Smooth muscle cell (in vitro differentiated cells): ENCODE results near the gene CDC7. TPM values are rescaled to one million over a fixed set of nuclear protein-coding genes. Genes with fewer than 3 reads are reported as not detected.
"Not testable (repeated sequence)": the region's sequence is repeated elsewhere in the genome, so short reads cannot be mapped to it uniquely, and the experiment has no call there.

Source experiments
- DNase-seq: peaks from one replicate; lab custom pipeline; 2025; ENCODE audit not compliant: unreplicated experiment; lab: John Stamatoyannopoulos, UW
- H2AFZ ChIP-seq: fragments of 200-600 bp; sonication (generic); 2 replicates; pipeline ENCODE4 v1.6.0; 2016; ENCODE audit warnings: antibody characterized with exemption, low read depth, mild to moderate bottlenecking
- H3F3A ChIP-seq: fragments of 200-600 bp; sonication (generic); 2 replicates; pipeline ENCODE4 v1.6.0; 2017; ENCODE audit warnings: antibody characterized with exemption, low read depth
- H3K27ac ChIP-seq: fragments of 200-600 bp; sonication (generic); 2 replicates; pipeline ENCODE4 v1.5.1; 2016; ENCODE audit warnings: low read depth, mild to moderate bottlenecking
- H3K27me3 ChIP-seq: fragments of 200-600 bp; sonication (generic); 2 replicates; pipeline ENCODE4 v1.6.1; 2016; ENCODE audit warnings: low read depth, mild to moderate bottlenecking
- H3K36me3 ChIP-seq: fragments of 200-600 bp; sonication (generic); 2 replicates; pipeline ENCODE4 v1.5.1; 2016; ENCODE audit warnings: low read depth
- H3K4me1 ChIP-seq: fragments of 200-600 bp; sonication (generic); 2 replicates; pipeline ENCODE4 v1.5.1; 2016; ENCODE audit warnings: low read depth
- H3K4me2 ChIP-seq: fragments of 200-600 bp; sonication (generic); 2 replicates; pipeline ENCODE4 v1.6.0; 2016; ENCODE audit warnings: mild to moderate bottlenecking
- H3K4me3 ChIP-seq: fragments of 200-600 bp; sonication (generic); 2 replicates; pipeline ENCODE4 v1.5.1; 2016; ENCODE audit warnings: mild to moderate bottlenecking
- H3K79me2 ChIP-seq: fragments of 200-600 bp; sonication (generic); 2 replicates; pipeline ENCODE4 v1.6.0; 2016; ENCODE audit warnings: low read depth, mild to moderate bottlenecking
- H3K9ac ChIP-seq: fragments of 200-600 bp; sonication (generic); 2 replicates; pipeline ENCODE4 v1.6.0; 2016; ENCODE audit warnings: low read depth
- H3K9me3 ChIP-seq: fragments of 200-600 bp; sonication (generic); replicated peaks from 2 replicates; pipeline ENCODE4 v1.5.1; 2016; ENCODE audit warnings: low read depth
- H4K20me1 ChIP-seq: fragments of 200-600 bp; sonication (generic); 2 replicates; pipeline ENCODE4 v1.6.0; 2016; ENCODE audit warnings: low read depth
- WGBS: methylation state at CpG from one replicate; pipeline ENCODE4 v1.1.7; 2016; ENCODE audit warnings: low lambda C conversion rate; 5-methylcytosine and 5-hydroxymethylcytosine counted together
- polyA plus RNA-seq: library from polyadenylated mRNA; unstranded; fragments of >200 nt; fragmentation: Nextera tagmentation; extraction: Ambion mirVana; gene quantifications from 2 replicates; pipeline ENCODE4 v1.2.1, GENCODE V29; 2016
- total RNA-seq: library from RNA; depleted of rRNA; stranded (reverse); fragments of >200 nt; gene quantifications from 2 replicates; pipeline ENCODE4 v1.2.3, GENCODE V29; 2014
- TF ChIP-seq, protein P1 (sequence below): fragments of 200-600 bp; sonication (generic); IDR thresholded peaks from 2 replicates; pipeline ENCODE4 v1.5.1; 2017; ENCODE audit warnings: borderline replicate concordance, mild to moderate bottlenecking, antibody characterized with exemption; ENCODE audit not compliant: insufficient read depth, poor library complexity, severe bottlenecking

The CDC7 gene
- total and polyA plus RNA-seq, 2 experiments from 2014 or later: 10.1 to 11.2 TPM

DNA sequence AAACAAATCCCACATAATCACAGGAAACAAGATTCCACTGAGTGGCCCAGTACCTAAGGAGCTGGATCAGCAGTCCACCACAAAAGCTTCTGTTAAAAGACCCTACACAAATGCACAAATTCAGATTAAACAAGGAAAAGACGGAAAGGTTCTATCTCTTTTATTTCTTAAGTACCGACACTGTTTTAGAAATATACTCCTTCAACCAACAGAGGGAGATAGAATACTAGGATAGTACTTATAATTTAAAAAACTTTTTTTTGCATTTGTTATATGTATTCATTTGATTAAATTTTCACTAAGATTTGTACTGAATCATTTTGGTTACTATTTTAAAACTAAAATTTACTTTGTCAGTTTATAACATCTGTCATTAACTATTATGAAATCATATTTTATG, 12.5 kb downstream of the CDC7 start:
- Histone ChIP-seq H3K27ac (peak overlapping the region; percentile 9), H3K27me3 (no peaks in the 10 kb centered on the region), H3K4me3 (no peak overlapping the region), H3K4me1 (no peaks in the 10 kb centered on the region), H4K20me1 (no peaks in the 10 kb centered on the region), H3K9me3 (no peaks in the 10 kb centered on the region), H3K9ac (no peak overlapping the region), H3K4me2 (no peak overlapping the region), H3K36me3 (no peaks in the 10 kb centered on the region), H3F3A (peaks cover under 1% of the 10 kb centered on the region), H3K79me2 (peaks cover 4% of the 10 kb centered on the region), H2AFZ (no peak overlapping the region)
- no peak for DNase-seq
- WGBS: 81% methylated on average over 2 of the region's 2 CpGs
- TF ChIP-seq, protein P1, sequence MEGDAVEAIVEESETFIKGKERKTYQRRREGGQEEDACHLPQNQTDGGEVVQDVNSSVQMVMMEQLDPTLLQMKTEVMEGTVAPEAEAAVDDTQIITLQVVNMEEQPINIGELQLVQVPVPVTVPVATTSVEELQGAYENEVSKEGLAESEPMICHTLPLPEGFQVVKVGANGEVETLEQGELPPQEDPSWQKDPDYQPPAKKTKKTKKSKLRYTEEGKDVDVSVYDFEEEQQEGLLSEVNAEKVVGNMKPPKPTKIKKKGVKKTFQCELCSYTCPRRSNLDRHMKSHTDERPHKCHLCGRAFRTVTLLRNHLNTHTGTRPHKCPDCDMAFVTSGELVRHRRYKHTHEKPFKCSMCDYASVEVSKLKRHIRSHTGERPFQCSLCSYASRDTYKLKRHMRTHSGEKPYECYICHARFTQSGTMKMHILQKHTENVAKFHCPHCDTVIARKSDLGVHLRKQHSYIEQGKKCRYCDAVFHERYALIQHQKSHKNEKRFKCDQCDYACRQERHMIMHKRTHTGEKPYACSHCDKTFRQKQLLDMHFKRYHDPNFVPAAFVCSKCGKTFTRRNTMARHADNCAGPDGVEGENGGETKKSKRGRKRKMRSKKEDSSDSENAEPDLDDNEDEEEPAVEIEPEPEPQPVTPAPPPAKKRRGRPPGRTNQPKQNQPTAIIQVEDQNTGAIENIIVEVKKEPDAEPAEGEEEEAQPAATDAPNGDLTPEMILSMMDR: peak; percentile 55

DNA sequence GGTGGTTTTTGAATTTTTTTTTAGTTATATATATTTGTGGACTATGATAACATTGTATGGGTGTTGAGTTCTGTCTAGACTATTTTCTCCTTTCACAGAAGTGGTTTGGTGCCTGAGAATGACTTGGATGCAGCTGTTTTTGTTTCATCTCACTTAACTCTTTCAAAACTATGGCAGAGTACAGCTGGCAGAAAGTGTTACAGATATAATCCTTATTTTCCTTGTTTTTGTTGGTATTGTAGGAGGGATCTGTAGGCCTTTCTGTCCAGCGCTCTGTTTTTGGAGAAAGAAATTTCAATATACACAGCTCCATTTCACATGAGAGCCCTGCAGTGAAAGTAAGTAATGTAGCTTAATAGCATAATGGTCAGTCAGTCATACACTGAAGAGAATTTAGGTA, 13.1 kb downstream of the CDC7 start:
- TF ChIP-seq, protein P1: no peak
- no peak overlapping the region for H3K4me3 ChIP-seq
- no peak overlapping the region for H2AFZ ChIP-seq
- H3K4me2 ChIP-seq: peak overlapping the region; percentile 9
- WGBS: 67% methylated on average over 1 of the region's 1 CpG
- H3K9me3 ChIP-seq: no peaks in the 10 kb centered on the region
- no peak for DNase-seq
- no peaks in the 10 kb centered on the region for H3K4me1 ChIP-seq
- peaks cover 3% of the 10 kb centered on the region for H3F3A ChIP-seq
- H3K9ac ChIP-seq: no peak overlapping the region
- no peaks in the 10 kb centered on the region for H3K79me2 ChIP-seq
- H4K20me1 ChIP-seq: no peaks in the 10 kb centered on the region
- peak overlapping the region; percentile 9 for H3K27ac ChIP-seq
- H3K27me3 ChIP-seq: no peaks in the 10 kb centered on the region
- H3K36me3 ChIP-seq: no peaks in the 10 kb centered on the region

DNA sequence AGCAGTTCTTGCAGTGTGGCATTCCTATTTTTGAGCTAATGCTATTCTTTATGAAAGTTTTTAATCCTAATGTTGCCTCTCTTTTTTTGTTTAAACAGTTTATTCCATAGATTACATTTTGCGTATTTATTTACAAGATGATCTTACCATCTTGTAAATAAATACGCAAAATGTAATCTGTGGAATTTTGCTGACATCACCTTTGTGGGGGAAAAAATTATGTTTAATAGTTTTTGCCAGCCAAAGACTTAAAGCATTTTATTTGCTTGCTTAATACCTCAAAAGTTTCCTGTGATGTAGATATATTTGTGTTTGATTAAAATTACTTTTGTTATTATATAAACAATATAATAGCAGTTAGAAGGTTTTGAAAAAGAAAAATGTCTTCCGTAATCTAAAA, 15.3 kb downstream of the CDC7 start:
- no peaks in the 10 kb centered on the region for H3K36me3 ChIP-seq
- no peak overlapping the region for H2AFZ ChIP-seq
- H4K20me1 ChIP-seq: no peaks in the 10 kb centered on the region
- no peak overlapping the region for H3K27ac ChIP-seq
- H3K4me3 ChIP-seq: no peak overlapping the region
- no peaks in the 10 kb centered on the region for H3K4me1 ChIP-seq
- no peaks in the 10 kb centered on the region for H3K79me2 ChIP-seq
- no peaks in the 10 kb centered on the region for H3K27me3 ChIP-seq
- DNase-seq: no peak
- 82% methylated on average over 3 of the region's 3 CpGs for WGBS
- no peaks in the 10 kb centered on the region for H3K9me3 ChIP-seq
- no peak overlapping the region for H3K9ac ChIP-seq
- TF ChIP-seq, protein P1: no peak
- H3F3A ChIP-seq: peaks cover 3% of the 10 kb centered on the region
- H3K4me2 ChIP-seq: no peak overlapping the region

DNA sequence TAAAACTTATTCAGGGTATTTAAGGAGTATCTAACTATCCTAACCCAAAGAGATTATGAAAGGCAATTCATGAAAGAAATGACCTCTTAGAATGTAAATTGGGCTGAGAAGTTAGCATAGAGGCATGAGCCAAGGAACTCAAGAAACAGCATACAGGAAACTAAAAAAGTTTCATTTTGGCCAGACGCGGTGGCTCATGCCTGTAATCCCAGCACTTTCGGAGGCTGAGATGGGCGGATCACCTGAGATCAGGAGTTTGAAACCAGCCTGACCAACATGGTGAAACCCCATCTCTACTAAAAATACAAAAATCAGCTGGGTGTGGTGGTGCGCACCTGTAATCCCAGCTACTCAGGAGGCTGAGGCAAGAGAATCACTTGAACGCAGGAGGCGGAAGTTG, 16.0 kb downstream of the CDC7 start:
- not testable (repeated sequence) for H2AFZ ChIP-seq, H3K36me3 ChIP-seq, H3K9me3 ChIP-seq, H3K27ac ChIP-seq, H3K27me3 ChIP-seq, H3K4me2 ChIP-seq, H3K4me1 ChIP-seq, H3F3A ChIP-seq, DNase-seq, H4K20me1 ChIP-seq, H3K79me2 ChIP-seq, H3K9ac ChIP-seq, H3K4me3 ChIP-seq
- 84% methylated on average over 7 of the region's 7 CpGs for WGBS

DNA sequence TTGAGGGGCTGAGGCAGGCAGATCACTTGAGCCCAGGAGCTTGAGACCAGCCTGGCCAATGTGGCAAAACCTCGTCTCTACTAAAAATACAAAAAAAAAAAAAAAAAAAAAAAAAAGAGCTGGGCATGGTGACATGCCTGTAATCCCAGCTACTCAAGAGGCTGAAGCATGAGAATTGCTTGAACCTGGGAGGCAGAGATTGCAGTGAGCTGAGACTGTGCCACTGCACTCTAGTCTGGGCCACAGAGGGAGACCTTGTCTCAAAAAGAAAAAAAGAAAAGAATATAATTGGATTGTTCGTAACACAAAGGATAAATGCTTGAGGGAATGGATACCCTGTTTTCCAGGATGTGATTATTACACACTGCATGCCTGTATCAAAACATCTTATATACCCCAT, 18.5 kb downstream of the CDC7 start:
- not testable (repeated sequence) for H3K36me3 ChIP-seq

More for the DNA sequence above, 18.5 kb downstream of the CDC7 start:
- not testable (repeated sequence) for H3K4me2 ChIP-seq, DNase-seq, H3K27ac ChIP-seq, H3K9ac ChIP-seq, H3K4me3 ChIP-seq, H4K20me1 ChIP-seq, H3K9me3 ChIP-seq, H3K27me3 ChIP-seq, H3K4me1 ChIP-seq, H3F3A ChIP-seq, H3K79me2 ChIP-seq, H2AFZ ChIP-seq
- WGBS: 80% methylated on average over 2 of the region's 2 CpGs
